Stromal cell of bone marrow (primary cell): ENCODE data around the gene DPP3.
A peak's percentile ranks its signal among the peaks of the same experiment; 100 is the strongest.
"Not testable (repeated sequence)": the region's sequence is repeated elsewhere in the genome, so short reads cannot be mapped to it uniquely, and the experiment has no call there.

Experiments used
- DNase-seq: peaks from one replicate; pipeline ENCODE4 v3.0.0-alpha.2; 2012; ENCODE audit warnings: low read depth

The DPP3 gene, protein sequence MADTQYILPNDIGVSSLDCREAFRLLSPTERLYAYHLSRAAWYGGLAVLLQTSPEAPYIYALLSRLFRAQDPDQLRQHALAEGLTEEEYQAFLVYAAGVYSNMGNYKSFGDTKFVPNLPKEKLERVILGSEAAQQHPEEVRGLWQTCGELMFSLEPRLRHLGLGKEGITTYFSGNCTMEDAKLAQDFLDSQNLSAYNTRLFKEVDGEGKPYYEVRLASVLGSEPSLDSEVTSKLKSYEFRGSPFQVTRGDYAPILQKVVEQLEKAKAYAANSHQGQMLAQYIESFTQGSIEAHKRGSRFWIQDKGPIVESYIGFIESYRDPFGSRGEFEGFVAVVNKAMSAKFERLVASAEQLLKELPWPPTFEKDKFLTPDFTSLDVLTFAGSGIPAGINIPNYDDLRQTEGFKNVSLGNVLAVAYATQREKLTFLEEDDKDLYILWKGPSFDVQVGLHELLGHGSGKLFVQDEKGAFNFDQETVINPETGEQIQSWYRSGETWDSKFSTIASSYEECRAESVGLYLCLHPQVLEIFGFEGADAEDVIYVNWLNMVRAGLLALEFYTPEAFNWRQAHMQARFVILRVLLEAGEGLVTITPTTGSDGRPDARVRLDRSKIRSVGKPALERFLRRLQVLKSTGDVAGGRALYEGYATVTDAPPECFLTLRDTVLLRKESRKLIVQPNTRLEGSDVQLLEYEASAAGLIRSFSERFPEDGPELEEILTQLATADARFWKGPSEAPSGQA

GRCh38 chr11:66480117-66480938, at the start of gene DPP3:
Gene DPP3, plus strand, starts transcription at chr11:66480434. Its CDS starts 1,767 bp downstream, at chr11:66482201.
- DNase-seq = peak; percentile 94

GRCh38 chr11:66431287-66431686, 48.9 kb upstream of the DPP3 start:
- DNase-seq = not testable (repeated sequence)

DNA sequence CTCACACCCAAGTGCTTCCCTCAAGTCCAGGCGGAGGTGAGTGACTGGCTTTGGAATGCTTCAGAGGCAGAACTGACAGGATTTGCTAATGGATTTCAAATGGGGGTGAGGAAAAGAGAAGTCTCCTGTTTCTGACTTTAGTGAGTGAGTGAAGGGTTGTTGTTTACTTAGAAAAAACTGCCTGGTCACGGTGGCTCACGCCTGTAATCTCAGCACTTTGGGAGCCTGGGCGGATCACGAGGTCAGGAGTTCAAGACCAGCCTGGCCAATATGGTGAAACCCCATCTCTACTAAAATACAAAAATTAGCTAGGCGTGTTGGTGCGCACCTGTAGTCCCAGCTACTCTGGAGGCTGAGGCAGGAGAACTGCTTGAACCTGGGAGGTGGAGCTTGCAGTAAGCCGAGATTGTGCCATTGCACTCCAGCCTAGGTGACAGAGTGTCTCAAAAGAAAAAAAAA, 48.3 kb upstream of the DPP3 start:
- DNase-seq = not testable (repeated sequence)

- no peak for DNase-seq
These were observed 47.6 kb upstream of the DPP3 start for GRCh38 chr11:66432597-66432996.

DNA sequence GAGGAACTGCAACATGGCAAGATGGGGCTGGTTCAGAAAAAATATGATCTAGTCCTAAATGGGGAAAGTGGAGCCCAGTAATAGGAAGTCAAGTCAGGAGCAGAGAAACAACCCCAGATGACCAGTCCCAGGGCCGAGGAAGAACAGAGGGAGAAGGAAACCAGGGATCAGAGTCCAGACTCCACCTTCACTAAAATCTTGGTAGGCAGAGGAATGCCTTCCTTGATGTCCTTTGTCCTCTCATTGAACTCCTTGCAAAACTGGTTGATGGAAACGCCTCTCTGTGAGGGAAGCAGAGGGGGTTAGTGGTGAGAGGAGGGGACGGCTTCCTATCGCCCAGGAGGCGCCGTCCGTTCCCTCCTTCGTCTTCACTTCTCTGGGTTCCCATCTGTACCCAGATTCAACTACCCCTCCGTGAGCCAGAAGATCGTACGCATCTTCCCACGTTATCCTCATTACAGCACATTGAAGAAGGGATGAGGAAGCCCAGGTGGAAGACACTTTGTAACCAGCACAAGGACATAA, 42.2 kb upstream of the DPP3 start:
- DNase-seq = no peak

GRCh38 chr11:66438504-66439466, 41.4 kb upstream of the DPP3 start, which contains the start of gene MRPL11:
Gene MRPL11, minus strand, starts transcription at chr11:66438848. Its CDS starts 94 bp downstream, at chr11:66438754.
- DNase-seq = peak; percentile 89

DNA sequence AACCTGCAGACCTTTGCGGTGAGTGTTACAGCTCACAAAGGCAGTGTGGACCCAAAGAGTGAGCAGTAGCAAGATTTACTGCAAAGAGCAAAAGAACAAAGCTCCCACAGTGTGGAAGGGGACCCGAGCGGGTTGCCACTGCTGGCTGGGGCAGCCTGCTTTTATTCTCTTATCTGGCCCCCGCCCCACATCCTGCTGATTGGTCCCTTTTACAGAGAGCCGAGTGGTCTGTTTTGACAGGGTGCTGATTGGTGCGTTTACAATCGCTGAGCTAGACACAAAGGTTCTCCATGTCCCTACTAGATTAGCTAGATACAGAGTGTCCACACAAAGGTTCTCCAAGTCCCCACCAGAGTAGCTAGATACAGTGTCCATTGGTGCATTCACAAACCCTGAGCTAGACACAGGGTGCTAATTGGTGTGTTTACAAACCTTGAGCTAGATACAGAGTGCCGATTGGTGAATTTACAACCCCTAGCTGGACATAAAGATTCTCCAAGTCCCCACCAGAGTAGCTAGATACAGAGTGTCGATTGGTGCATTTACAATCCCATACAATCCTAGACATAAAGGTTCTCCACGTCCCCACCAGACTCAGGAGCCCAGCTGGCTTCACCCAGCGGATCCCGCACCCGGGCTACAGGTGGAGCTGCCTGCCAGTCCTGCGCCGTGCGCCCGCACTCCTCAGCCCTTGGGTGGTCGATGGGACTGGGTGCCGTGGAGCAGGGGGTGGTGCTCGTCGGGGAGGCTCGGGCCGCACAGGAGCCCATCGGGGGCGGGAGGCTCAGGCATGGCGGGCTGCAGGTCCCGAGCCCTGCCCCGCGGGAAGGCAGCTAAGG, 39.9 kb upstream of the DPP3 start:
- not testable (repeated sequence) for DNase-seq

GRCh38 chr11:66440940-66441282, 39.3 kb upstream of the DPP3 start:
- DNase-seq = not testable (repeated sequence)

DNA sequence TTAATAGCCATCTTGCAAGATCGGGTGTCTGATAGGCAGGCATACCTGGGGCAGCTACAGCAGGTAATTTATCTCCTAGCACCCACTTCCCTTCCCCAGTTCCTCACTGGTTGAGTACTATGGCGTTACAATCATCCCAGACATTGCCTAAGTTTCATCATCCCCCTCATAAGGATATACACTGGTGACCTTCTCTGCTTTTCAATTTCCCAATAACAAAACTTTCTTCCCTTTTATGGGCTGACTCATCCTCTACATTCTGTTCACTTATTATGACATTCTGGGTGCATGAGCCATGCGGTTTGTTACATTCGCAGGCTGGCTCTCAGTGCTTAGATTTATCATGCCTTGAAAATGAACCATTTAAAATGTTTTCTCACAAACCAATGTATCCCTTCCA, 36.6 kb upstream of the DPP3 start:
- peak; percentile 80 for DNase-seq

- no peak for DNase-seq
These were observed 33.2 kb upstream of the DPP3 start for GRCh38 chr11:66447012-66447411.

DNA sequence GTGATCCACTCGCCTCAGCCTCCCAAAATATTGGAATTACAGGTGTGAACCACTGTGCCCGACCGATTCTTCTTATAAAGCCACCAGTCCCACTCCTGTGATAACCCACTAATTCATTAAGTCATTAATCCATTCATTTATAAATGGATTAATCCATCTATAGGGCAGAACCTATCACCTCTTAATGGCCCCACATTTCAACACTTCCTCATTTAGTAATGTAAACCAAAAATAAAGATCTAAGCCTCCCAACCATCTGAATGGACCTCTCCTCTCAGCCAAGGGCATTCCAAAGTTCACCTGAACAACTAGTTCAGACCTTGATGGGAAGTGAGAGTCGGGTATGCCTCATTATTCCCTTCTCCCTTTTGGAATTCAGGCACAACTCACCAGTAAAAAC, 31.7 kb upstream of the DPP3 start:
- DNase-seq = no peak

- DNase-seq = no peak
These were observed 29.7 kb upstream of the DPP3 start for GRCh38 chr11:66450560-66450959.

DNA sequence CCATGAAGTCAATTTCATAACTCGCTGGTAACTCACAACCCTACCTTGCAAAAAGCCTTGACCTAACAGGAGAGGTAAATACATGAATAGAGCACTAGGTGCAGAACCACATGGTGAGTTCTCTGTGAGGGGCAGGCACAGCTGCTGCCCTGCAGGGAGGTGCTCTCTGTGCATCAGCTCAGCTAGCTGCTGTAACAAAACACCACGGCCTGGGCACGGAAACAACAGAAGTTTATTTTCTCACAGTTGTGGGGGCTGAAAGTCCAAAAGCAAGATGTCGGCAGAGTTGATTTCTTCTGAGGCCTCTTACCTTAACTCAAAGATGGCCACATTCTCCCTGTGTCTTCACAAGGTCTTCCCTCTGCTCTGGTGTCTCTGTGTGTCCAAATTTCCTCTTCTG, 28.6 kb upstream of the DPP3 start:
- no peak for DNase-seq

DNA sequence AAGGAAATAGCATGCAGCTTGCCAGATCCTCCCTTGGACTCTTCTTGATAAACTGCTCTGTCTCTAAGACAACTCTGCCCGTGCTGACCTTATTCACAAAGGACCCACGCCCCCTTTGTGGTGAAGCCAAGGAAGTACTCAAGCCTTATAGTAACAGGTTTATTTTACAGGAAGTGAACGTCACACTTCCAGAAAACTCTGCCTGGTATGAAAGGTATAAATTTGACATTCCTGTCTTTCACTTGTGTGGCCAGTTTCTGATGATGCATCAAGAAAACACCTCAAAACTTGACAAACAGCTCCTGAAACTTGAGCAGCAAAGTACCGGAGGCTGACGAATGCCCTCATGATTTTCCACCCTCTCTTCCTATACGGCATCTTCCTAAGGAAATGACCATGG, 26.0 kb upstream of the DPP3 start:
- DNase-seq = no peak

DNA sequence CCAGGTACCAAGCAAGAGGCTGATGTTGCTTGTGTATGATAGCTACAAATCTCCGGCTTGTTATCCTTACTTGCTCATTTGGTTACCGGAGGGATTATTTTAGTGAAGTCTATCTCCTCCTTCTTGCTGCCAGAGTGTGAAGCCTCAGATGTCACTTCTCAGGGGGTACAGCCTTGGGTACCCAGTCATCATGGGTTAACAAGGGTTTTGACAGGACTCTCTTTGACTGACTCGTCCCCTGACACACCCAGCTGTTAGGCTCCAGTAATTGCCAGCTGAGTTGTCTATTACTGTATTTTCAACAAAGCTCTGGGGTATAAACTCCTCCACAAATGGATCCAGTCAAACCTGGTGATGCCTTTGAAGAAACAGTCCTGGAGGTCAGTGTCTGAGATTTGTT, 25.4 kb upstream of the DPP3 start:
- no peak for DNase-seq

DNA sequence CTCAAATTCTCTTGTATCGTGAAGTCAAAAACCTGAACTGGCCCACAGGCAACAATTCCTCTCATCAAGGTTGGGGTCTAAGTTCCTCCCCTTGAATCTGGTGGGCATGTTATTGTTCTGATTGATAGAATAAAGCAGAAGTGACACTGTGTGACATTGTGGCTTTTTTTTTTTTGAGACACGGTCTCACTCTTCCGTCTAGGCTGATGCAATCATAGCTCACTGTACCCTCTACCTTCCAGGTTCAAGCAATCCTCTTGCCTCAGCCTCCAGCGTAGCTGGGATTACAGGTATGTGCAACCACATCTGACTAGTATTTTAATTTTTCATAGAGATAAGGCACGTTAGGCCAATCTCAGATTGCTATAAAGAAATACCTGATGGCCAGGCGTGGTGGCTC, 22.4 kb upstream of the DPP3 start:
- no peak for DNase-seq

- no peak for DNase-seq
These were observed 21.0 kb upstream of the DPP3 start for GRCh38 chr11:66459138-66459778.

- DNase-seq = no peak
These were observed 18.2 kb upstream of the DPP3 start for GRCh38 chr11:66462010-66462409.

GRCh38 chr11:66462911-66463310, 17.3 kb upstream of the DPP3 start:
- no peak for DNase-seq
